Measurements from ENCODE around the gene EEF2. TPM values are rescaled to one million over a fixed set of nuclear protein-coding genes. Genes with fewer than 3 reads are reported as not detected.

Gene EEF2
- total RNA-seq, 3 donors from 2014 or later: 1,628 to 2,598 (median 1,993) TPM

DNA sequence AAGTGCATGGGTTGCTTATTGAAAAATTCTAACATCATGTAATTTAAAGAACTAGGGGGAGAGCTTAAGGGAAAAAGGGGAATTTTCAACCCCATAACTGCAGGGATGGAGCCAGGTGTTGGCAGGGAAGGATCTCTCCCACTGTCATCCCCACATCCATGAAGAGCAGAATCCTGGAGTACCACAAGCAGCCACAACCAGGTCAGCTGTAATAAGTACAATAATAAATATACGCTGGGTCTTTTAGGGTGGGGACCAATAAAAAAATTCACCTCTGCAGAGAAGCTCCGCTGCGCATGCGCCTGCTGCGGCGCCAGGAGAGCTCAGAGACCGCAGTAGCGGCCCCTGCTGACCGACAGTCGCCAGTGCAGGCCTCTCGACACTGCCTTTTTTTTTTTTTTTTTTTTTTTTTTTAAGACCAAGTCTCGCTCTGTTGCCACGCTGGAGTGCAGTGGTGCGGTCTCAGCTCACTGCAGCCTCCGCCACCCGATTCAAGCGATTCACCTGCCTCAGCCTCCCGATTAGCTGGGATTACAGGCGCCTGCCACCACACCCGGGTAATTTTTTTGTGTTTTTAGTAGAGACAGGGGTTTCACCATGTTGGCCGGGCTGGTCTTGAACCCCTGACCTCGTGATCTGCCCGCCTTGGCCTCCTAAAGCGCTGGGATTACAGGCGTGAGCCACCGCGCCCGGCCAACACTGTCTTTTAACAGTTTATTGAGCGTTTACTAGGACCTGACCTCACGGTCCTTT lies 2.5 kb upstream of the EEF2 start:
- peaks cover 17 to 30% of the 10 kb centered on the region in 2 donors for H3K4me1 ChIP-seq
- no peaks in the 10 kb centered on the region for H3K27me3 ChIP-seq
- peaks cover 6% of the 10 kb centered on the region for H3K36me3 ChIP-seq
- H3K27ac ChIP-seq: no peak overlapping the region
- H3K4me3 ChIP-seq: peak overlapping the region in 2 of 3 donors; percentile 44 to 96
- TF ChIP-seq, protein P1, sequence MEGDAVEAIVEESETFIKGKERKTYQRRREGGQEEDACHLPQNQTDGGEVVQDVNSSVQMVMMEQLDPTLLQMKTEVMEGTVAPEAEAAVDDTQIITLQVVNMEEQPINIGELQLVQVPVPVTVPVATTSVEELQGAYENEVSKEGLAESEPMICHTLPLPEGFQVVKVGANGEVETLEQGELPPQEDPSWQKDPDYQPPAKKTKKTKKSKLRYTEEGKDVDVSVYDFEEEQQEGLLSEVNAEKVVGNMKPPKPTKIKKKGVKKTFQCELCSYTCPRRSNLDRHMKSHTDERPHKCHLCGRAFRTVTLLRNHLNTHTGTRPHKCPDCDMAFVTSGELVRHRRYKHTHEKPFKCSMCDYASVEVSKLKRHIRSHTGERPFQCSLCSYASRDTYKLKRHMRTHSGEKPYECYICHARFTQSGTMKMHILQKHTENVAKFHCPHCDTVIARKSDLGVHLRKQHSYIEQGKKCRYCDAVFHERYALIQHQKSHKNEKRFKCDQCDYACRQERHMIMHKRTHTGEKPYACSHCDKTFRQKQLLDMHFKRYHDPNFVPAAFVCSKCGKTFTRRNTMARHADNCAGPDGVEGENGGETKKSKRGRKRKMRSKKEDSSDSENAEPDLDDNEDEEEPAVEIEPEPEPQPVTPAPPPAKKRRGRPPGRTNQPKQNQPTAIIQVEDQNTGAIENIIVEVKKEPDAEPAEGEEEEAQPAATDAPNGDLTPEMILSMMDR (IDR thresholded peaks at IDR 0.05): peak; percentile 55 to 86 (median 72)
- TF ChIP-seq POLR2AphosphoS5 (IDR thresholded peaks at IDR 0.05): no peak
- intact Hi-C loops (cut with DNase I; ENCODE audit: low total_unique reads): no loop called here
- DNase-seq (ENCODE audit: low spot score in 2 of 2): peak; percentile 76 to 79
- no peaks in the 10 kb centered on the region for H3K9me3 ChIP-seq

DNA sequence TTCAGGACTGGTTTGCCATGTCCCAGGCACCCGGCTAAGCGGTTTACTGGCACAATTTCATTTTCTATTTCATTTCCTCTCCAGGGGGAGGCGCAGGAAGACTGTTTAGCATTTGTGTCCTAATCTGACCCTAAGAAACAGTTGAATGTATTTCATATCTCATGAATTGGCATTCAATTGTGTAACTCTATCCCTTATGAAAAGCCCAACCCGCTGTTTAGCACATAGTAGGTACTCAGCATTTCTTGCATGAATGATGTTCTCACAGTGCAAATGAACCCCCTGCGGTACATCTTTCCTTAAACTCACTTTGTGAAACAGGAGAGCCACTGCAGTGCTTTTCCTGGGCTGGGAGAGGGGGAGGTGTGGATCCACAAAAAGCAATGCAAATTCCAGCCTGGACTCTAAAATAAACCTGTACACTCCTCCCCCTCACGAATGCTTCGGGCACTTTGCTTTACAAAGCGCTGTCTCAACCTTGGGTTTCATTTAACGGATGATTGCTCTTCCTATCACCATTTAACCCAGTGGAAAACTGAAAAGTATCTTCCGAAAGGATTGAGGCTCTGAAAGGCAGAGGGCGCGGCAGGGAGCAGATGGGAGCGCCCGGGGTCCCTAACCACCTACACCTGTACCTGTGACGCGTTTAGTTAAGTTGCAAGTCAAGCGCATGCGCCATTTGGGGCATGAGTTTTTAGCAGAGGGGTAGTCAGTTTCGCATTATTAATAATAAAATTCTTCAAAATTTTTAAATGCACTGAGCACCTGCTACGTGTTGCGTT lies 1.2 kb upstream of the EEF2 start:
- Histone ChIP-seq H3K27ac (peak overlapping the region; percentile 98 to 99), H3K27me3 (no peaks in the 10 kb centered on the region), H3K9me3 (no peaks in the 10 kb centered on the region), H3K36me3 (peaks cover 16% of the 10 kb centered on the region), H3K4me3 (peak overlapping the region; percentile 96 to 98 (median 97)), H3K4me1 (peaks cover 17 to 32% of the 10 kb centered on the region in 2 donors)
- TF ChIP-seq POLR2A (IDR thresholded peaks at IDR 0.05): no peak
- TF ChIP-seq, protein P1 (IDR thresholded peaks at IDR 0.05): peak in 2 of 3 donors; percentile 54 to 57
- DNase-seq (ENCODE audit: low spot score in 2 of 2): peak in 1 of 2 donors; percentile 38
- intact Hi-C loops (cut with DNase I; ENCODE audit: low total_unique reads): no loop called here

DNA sequence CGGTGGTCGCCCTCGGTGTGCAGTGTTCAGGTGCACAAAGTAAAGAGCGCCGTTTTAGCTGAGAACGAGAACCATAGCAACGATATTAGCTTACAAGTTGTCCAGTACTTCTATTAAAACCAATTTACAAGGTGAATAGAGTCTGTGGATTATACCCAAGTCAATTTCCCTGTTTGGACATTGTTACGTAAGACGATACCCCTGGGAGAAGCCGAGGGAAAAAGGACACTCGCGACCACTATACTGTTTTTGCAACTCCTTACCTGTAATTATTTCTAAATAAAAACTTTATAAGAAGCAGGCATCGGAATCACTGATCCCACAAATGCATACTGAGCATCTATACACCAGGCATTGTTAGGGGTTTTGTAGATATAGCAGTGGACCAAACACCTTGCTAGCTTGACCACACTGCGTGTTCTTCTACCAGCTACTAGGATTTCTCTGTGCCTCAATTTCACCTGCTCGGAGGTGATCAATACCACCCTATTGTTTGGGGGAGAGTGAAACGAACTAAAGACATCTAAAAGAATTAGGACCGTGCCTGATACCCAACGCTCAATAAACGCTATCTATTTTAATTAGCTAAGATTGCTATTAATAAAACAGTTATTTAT lies 488 bp upstream of the EEF2 start:
- H3K4me3 ChIP-seq: peak overlapping the region; percentile 96 to 98 (median 97)
- TF ChIP-seq, protein P1 (IDR thresholded peaks at IDR 0.05): no peak
- no peak for TF ChIP-seq POLR2A (IDR thresholded peaks at IDR 0.05)
- TF ChIP-seq POLR2AphosphoS5 (IDR thresholded peaks at IDR 0.05): no peak
- peaks cover 17 to 32% of the 10 kb centered on the region in 2 donors for H3K4me1 ChIP-seq

DNA sequence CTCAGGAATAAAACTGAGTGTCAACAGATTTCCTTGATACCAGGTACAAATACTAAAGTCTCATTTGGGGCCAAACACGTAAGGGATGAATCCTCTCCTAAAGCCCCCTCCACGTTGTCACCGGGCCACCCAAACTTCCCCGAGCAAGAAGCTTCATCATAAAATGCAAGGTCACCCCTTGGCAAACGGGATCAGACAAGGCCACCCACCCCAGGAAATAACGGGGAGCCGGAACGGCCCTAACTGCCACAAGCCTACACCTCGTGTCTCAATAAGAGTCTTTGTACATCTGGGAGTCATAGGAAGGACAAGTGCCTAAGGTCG lies 717 bp downstream of the EEF2 start:
- peaks cover 30% of the 10 kb centered on the region for H3K36me3 ChIP-seq
- peak overlapping the region; percentile 96 to 98 (median 97) for H3K4me3 ChIP-seq
- no peak for TF ChIP-seq POLR2AphosphoS5 (IDR thresholded peaks at IDR 0.05)
- no peak for TF ChIP-seq POLR2A (IDR thresholded peaks at IDR 0.05)
- TF ChIP-seq, protein P1 (IDR thresholded peaks at IDR 0.05): no peak
- peak in 1 of 2 donors; percentile 39 for DNase-seq (ENCODE audit: low spot score in 2 of 2)
- H3K4me1 ChIP-seq: peaks cover 17 to 32% of the 10 kb centered on the region in 2 donors
- H3K9me3 ChIP-seq: no peaks in the 10 kb centered on the region
- H3K27ac ChIP-seq: peak overlapping the region; percentile 98 to 99
- intact Hi-C loops (cut with DNase I; ENCODE audit: low total_unique reads): loop anchor here (5.0 kb wide), 1 partner anchor 78 kb away; no protein-coding TSS in a partner anchor
- H3K27me3 ChIP-seq: no peaks in the 10 kb centered on the region

More for the DNA sequence above, 488 bp upstream of the EEF2 start:
- no peaks in the 10 kb centered on the region for H3K9me3 ChIP-seq
- H3K27me3 ChIP-seq: no peaks in the 10 kb centered on the region
- peak in 1 of 2 donors; percentile 16 for DNase-seq (ENCODE audit: low spot score in 2 of 2)
- H3K36me3 ChIP-seq: peaks cover 23% of the 10 kb centered on the region
- intact Hi-C loops (cut with DNase I; ENCODE audit: low total_unique reads): no loop called here
- peak overlapping the region; percentile 98 to 99 for H3K27ac ChIP-seq
